SK-N-SH treated with all-trans-retinoic acid at 6 μM for 48 hours (cell line): ENCODE data around the gene TICRR.

Experiments used
- ESRRG ChIP-seq: fragments of 250-450 bp; sonication (Bioruptor Pico); IDR thresholded peaks from 2 replicates; pipeline ENCODE4 v1.6.1; 2021; ENCODE audit warnings: mild to moderate bottlenecking
- ISL1 ChIP-seq: fragments of 250-450 bp; sonication (Bioruptor Pico); IDR thresholded peaks from 2 replicates; pipeline ENCODE4 v2.1.2; 2022; ENCODE audit warnings: mild to moderate bottlenecking, moderate library complexity
- PPARA ChIP-seq: fragments of 250-450 bp; sonication (Bioruptor Pico); IDR thresholded peaks from 2 replicates; pipeline ENCODE4 v1.5.0; 2020; ENCODE audit warnings: mild to moderate bottlenecking, borderline replicate concordance
- ZC3H10 ChIP-seq: fragments of 250-450 bp; sonication (Bioruptor Pico); IDR thresholded peaks from 2 replicates; pipeline ENCODE4 v1.5.1; 2021; ENCODE audit warnings: mild to moderate bottlenecking, moderate library complexity
- ZFP3 ChIP-seq: fragments of 250-450 bp; sonication (Bioruptor Pico); IDR thresholded peaks from 2 replicates; pipeline ENCODE4 v1.5.0; 2020; ENCODE audit warnings: mild to moderate bottlenecking, moderate library complexity
- TF ChIP-seq, protein P1 (sequence below): fragments of 250-450 bp; sonication (Bioruptor Pico); IDR thresholded peaks from 2 replicates; pipeline ENCODE4 v1.5.1; 2020; ENCODE audit warnings: low read depth, mild to moderate bottlenecking, moderate library complexity

DNA sequence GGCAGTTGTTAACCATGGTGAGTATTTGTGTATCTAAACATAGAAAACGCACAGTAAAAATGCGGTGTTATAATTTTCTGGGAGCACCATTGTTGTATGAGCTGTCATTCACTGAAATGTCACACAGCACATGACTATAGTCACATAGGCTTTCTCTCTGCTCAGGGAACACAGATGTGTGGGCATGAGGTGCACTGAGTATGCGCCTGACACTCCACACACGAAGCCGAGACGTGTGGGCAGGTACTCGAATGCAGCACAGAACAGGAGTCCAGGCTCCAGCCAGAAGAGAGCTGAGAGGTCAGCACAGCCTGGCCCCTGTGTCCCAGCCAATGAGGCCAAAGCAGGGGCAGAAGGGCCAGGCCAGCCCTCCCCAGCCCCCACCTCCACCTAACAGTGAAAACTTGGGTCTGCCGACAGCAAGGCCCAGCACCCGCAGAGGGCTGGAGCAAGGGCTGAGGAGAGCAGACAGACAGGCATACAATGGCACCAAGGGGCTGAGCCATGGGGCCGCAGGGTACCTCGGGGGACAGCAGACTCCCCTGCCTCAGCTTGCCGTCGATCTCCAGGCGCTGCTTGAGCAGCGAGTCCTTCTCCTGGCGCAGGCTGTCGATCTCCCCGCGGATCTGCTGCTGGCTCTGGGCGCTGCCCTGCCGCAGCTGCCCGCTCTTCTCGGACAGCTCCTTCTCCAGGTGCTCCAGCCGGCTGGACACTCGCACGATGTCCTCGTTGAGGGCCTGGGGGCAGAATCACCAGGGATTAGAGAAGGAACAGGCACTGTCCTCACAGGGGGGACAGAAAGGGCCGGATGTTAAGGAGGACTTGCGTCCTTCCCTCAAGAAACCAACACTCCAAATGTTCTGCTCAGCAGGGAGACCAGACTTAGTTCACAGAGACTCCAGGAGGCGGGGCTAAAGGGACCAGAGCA, 56.0 kb downstream of the TICRR start:
- TF ChIP-seq, protein P1, sequence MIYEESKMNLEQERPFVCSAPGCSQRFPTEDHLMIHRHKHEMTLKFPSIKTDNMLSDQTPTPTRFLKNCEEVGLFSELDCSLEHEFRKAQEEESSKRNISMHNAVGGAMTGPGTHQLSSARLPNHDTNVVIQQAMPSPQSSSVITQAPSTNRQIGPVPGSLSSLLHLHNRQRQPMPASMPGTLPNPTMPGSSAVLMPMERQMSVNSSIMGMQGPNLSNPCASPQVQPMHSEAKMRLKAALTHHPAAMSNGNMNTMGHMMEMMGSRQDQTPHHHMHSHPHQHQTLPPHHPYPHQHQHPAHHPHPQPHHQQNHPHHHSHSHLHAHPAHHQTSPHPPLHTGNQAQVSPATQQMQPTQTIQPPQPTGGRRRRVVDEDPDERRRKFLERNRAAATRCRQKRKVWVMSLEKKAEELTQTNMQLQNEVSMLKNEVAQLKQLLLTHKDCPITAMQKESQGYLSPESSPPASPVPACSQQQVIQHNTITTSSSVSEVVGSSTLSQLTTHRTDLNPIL (CRISPR knock-in tag): no peak
- TF ChIP-seq ZC3H10 (CRISPR knock-in tag) (no peak), ESRRG (CRISPR knock-in tag) (no peak), PPARA (no peak), ZFP3 (CRISPR knock-in tag) (no peak), ISL1 (CRISPR knock-in tag) (no peak)
